Stimulated activated CD4-positive, alpha-beta T cell treated with anti-CD3 and anti-CD28 coated beads, Interleukin-12 subunit alpha, Interleukin-12 subunit beta, amount 100 ng/mL, for 4 hours (primary cell): ENCODE results near the gene POMT2.
"Not testable (repeated sequence)": the region's sequence is repeated elsewhere in the genome, so short reads cannot be mapped to it uniquely, and the experiment has no call there.

ENCODE experiments used
- DNase-seq: peaks from one replicate; pipeline ENCODE4 v3.0.0-alpha.2; 2020

POMT2 gene

DNA sequence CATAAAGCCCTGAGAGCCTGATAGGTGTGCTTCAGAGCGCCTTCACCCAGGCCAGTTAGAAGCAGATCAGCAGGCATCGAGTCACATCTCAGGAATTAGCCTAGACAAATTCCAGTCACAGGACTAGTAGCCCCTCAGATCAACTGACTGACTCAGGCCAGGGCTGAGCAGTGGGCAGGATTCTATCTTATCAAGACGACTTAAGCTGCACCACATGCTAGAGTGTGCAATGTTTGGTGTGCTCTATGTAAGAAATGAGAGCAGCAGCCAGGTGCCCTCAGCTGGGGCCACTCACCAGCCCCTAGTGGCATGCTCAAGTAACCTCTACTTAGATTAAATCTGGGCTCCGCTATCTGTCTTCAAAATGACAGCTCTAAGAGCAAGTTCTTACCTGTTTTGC is 30.0 kb downstream of the POMT2 start:
- DNase-seq = no peak

DNA sequence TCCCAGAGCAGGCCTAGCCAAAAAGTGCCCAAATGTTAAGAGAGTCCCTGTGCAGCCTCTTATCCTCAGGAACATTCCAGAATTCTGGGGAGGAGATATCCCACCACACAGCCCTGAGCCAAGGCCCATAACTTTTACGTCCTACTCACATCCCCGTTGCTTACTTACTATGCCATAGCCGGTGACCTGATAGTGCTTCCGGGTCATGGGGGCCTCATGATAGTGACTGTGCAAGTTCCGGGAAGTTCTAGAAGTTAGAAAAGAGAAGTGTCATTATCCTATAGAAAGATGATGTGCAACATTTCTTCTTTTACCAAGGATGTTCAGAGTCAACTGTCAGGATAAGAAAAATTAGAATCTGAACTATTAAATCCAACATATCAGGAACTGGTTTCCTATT is 34.1 kb downstream of the POMT2 start:
- no peak for DNase-seq

DNA sequence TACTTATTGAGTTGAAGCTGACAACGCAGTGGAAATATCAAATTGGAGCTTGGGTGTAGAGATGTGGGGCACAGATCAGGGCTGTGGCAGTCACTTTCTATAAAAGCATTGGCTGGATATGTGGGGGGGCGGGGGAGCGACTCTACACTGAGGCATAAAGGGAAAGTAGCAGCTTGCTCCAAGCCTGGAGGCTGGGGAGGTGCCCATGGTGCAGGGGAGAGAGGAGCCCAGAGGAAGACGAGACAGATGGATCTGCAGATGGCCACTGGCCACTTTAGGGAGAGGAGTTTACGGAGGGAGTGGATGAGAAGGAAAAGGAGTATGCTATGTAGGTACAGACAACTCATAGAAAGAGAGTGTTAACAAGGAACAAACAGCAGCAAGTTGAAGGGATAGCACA is 36.2 kb downstream of the POMT2 start:
- no peak for DNase-seq

DNA sequence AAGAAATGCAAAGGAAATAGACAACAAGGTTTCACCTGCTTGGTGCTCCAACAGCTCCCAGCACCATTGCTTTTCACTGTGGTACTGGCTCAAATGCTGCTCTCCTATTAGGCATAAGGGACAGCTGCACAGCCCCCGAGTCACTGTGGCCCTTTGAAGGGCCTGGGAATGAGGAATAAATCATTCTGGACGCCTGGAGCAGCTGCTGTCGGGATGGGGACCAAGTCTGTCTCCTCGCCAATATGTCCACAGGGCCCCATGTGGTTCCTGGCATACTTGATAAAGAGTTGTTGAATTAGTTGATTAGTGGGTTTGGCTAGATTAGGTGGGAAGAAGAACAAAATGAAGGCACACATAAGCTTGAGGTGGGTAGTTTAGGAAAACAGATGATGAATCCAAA is 36.6 kb downstream of the POMT2 start:
- no peak for DNase-seq

DNA sequence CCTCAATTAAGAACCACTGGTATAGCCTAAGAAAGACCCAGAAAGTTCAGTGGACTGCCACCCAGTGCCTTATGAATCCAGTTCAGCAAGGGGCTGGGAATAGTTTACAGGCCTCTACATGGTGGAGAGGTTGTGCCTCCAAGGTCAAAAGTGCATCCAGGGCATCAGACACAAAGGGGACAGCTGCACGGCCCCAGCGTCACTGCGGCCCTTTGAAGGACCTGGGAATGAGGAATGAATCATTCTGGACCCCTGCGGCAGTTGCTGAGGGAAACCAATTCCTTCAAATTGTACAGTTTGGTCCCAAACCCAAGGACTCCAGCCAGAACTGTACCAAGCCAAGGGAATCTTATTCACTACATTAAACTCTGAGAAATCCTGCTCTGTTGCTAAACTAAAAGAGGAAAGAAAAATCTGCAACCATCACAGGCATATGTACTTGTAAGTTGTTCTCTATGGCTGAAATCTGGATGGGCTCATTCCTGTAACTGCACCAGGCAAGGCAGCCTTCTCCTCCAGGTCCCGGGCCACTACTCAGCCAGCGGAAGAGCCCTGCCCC is 38.8 kb downstream of the POMT2 start:
- no peak for DNase-seq

DNA sequence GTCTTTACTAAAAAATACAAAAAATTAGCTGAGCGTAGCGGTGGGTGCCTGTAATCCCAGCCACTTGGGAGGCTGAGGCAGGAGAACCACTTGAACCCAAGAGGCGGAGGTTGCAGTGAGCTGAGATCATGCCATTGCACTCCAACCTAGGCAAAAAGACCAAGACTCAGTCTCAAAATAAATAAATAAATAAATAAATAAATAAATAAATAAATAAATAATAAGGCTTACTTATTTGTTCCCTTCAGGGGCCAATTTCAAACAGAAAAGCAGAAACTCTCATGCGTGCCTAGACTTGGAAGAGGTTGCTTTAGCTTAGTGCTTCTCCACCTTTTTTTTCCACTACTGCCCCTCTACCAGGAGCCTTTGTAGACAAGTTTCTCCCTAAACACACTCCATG is 39.8 kb downstream of the POMT2 start:
- not testable (repeated sequence) for DNase-seq

DNA sequence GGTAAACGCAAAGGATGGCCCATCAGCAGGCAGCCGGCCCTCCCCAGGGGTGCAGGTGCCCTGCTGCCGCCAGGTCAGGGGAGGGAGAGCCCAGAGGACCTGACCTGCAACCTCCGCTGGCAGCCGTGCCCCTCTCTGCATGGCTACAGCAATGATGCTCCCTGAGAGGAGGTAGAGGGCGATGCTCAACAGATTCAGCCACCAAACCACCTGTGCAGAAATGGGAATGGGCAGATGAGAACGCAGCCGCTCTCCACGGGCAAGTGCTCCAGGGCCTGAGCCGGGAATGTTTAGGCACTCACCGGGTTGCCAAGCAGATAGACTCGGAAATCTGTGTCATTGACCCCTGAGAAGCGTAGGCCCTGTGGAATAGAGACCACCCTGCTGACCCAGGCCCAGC is 41.0 kb downstream of the POMT2 start:
- DNase-seq = no peak

DNA sequence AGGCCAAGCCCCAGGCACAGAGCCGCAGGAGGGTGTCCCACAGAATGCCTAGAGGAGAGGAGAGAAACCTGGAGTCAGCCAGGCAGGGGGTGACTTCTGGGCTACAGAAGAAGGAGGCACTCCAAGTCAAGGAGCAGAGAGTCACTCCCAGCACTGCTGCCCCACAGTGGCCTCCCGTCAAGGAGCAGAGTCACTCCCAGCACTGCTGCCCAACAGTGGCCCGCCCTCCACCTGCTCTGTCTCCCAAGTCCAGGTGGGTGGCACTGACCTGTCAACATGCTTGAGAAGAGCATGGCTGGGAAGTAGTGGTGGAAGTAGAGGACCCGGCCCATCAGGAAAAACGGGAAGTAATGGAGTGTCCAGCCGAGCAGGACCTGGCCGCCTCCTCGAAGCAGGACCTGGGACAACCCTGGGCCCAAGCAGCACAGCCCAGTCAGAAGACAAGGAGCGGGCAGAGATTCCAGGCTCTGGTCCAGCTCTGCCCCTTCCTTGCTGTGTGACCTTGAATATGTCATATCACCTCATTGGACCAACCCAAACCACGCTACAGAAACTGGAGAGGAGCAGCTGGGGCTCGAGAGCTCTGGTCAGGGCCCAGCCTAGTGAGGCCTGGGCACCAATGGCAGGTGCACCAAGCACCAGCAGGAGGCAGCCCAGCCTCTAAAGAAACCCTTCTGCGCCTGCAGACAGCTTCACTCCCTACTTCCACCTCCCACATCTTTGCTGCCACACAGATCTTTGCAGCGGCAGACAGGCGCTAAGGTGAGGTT is 42.0 kb downstream of the POMT2 start:
- DNase-seq = no peak

DNA sequence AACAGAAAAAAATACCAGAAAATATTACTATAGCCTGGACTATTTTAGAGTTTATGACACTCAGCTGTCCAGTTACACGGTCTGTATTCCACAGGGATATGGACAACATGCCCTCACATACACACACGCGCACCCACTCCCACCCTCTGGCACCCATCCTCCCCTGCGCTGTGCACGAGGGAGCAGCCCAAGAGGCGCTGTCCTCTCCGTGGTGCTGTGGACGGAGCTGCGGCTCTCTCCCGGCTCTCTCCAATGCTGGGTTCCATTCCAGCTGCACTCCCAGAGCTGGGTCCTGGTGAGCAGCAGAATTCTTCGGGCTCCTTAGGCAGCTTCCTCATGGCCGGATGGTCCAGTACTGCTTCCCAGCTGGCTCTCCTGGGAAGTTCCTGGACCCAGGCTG is 43.7 kb downstream of the POMT2 start:
- DNase-seq = no peak

DNA sequence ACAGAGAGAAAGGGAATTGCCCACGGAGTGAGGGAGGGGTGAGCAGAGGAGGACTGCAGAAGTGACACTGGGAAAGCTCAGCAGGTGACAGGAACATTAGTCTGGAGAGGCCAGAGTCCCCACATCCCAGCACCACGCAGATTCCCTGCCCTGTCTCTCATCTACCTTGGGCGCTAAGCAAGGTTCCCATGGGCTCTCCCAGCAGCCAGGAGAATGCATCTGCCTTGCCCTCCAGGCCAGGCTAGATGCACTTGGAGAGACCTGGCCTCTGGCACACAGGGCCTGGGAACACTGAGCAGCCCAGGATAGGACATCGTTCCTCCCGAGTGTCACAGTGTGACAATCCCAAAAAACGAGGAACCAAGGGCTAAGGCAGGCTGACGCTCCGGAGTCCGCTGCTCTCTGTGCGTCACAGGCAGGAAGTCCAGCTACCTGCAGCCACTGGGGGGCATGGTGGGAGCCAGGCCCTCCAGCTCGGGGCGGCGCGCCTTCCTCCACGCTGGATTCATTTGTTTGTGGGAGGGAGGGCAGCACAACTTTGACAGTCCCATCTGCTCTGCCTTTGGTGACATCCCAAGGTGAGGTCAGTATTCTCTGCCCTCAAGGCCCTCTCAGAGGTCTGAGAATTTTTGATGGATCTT is 44.3 kb downstream of the POMT2 start:
- no peak for DNase-seq

DNA sequence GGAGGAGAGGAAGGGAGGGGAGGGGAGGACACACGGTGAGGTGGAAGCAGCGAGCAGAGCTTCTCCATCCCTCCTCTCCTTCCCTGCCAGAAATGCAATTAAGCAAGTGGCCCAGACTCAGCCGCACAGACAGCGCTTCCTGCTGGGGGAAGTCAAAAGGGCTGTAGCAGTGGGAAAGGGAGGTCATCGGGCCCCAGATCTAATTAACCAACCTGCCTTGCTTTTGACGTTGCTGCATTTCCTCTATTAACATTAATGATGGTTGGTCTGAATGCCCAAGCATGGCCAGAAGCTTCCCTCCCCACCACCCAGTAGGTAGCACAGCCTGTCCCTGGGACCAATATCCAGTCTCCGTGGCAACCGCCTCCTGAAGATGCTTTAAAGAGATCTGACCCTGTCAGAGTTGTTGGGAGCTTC is 45.1 kb downstream of the POMT2 start:
- no peak for DNase-seq

DNA sequence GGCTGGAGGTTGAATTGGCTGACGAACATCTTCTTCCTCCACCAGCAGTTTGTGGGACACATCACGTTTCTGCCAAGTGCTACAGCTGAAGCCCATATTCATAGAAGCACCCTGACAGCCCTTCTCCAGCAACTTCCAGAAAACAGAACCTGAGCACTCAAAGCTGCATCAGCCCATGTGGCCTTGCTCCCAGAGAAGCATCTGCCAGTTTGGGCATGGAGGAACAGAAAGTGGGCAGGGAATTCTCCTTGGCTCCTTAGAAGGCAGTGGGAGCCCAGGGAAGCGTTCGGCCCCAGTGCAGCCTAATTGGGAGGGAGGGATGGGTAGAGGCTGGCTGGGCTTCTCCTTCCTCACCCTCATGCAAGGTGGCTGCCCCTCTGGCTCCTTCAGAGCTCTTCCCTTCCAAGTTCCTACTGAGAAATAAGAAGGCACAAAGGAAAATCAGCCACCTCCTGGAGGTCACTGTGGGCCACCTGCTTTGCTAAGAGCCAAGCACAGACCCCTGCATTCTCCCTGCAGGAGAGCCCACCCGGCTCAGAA is 45.6 kb downstream of the POMT2 start:
- DNase-seq = no peak

DNA sequence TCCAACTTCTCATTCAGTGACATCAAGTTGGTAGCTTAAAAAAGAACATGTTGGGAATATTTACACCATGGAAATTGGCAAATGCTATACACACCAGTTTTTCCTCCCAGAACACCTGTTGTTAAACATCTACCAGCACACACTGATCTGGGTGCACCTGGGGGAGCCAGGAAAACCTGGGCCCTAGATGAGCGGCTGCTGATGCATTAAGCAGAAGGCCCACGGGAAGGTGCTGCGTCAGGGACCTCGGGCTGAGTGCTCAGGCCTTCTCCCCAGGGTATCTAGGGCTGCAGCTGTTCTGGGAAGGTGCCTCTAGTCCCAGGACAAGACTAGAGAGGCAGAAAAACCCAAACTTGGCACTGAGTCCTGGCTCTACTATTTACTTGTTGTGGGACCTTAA is 46.9 kb downstream of the POMT2 start:
- DNase-seq = no peak

DNA sequence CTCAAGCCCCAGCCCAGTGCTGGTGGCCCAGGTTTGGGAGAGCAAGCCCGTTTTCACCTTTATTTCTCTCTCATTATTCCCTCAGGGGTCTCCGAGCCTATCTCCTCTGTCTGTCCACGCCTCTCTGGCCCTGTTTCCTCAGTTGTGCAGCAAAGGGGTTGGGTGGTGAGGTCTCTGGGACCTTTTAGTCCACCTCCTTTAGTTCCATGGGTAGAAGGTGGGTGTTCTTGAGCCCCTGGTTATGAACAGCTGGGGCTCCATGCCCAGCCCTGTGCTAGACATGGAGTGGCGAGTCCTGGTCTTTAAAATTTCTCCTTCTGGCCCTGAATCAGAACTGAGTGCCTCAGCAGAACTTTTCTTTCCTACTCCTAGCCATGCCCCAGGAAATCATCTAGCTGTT is 48.4 kb downstream of the POMT2 start:
- no peak for DNase-seq

DNA sequence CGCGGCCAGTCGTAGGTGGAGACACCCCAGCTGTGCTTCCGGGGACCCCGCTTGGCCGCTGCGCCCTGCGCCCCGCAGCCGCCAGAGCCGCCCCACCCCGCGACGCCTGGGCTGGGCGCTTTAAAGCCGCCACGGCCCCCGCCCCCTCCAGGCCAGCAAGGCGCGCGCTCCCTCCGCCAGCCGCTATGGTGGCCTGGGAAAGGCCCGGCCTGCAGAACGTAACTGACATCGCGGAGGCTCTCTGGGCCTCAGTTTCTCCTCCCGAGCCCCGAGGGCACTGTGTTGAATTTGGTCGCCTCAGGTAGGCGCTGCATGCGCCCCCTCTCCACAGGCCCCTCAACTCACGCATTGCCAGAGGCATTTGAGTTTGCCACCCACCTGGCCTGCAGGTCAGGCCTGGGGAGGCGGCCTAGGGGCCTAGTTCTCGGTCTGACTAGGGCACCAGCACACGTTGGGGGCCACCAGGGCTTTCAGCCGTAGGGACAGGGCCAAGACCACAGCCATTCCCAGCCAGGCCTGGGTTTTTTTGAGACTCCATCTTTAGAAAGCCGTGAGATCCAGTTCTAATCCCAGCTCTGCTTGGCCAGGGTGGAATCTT is 49.5 kb downstream of the POMT2 start, which contains the start of gene NGB:
Gene NGB (minus strand): TSS at position 94 of the 598 bp plus-strand sequence. CDS start 269 bp downstream, outside the sequence.
- no peak for DNase-seq

DNA sequence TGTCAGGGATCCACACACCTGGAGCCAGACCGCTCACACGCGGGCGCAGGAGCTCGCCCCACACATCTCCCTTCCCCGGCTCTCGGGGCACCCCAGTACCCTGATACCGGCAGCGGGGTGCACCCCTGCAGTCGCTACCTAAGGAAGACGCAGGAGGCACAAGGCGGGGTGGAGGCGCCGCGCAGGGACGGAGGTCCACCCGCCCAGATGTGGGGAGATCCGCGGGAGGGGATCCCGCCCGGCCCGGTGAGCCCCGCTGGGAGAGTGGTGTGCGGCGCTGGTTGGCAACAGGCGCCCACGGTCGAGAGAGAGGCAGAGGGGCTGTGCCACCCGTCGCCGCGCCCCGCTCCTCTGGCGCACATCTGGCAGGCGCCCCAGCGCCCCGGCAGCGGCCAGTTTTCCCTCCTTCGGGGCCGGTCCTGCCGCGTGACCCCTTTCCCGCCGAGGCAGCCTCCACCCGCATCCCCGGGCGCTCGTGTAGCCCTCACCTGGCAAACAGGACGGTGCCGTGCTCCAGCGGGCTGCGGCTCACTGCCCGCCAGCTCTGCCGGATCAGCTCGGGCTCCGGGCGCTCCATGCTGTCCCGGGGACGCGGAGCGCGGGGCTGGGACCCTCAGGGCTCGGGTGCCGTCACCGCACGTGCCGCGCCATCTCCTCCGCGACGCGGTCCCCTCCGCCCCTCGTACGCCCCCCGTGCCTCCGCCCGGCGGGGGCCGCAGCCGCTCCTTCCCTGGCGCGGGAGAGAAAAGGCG is 50.1 kb downstream of the POMT2 start:
- DNase-seq = no peak

DNA sequence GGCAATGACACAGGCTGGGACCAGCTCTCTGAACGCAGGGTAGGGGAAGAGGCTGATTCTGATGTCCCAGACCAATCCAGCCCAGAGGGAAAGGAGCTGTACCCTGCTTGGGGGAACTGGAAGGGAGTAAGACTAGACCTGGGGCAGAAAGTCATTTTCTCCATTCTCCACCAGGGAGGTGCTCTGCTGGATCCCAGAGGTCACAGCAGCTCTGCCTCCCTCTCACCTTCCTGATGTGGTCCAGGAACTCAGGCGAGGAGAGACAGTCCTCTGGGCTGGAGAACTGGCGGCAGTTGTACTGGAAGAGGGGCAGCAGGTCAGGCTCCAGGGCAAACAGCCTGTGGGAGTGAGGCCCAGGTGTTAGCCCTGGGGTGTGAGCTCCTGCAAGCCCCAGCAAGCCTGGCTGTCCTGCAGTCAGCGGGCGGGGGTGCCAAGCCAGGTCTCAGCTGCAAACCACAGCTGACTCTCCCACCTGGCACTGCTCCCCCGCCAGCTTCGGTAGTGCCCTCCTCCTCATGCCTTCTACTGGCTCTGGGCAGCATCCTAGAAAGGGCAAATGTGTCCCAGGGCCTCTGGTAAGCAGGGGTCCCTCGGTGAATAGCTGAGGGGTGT is 51.6 kb downstream of the POMT2 start:
- DNase-seq = no peak

DNA sequence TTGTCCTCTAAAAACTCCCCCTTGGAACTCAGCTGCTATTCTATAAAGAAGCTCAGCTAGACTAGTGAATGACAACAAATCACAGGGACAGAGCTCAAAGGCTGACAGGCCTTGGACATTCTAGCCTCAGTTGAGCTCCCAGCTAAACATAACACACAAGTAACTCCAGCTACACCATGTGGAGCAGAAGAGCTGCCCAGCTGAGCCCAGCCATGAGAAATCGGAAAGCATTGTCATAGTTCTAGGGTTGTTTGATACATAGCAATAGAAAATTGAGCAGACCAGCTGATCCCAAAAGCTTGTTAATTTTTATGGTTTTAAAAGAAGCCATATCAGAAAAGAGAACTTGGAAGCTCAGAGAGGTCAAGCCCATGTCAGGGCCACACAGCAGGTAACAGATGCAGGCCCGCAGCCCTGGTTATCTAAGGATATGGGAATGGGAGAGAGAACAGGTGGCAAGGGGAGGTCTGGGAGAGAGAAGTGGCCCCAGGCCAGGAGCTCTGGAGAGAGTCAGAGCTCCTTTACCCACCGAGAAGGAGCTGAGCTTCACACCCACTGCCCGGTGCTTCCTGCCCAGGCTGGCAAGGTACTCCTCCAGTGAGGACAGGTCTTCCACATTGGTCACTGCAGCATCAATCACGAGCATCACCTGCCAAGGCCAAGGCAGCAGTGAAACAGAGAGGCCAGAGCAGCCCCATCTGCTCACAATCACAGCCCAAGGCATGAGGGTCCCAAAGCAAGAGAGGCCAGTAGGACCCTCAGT is 52.6 kb downstream of the POMT2 start:
- no peak for DNase-seq

DNA sequence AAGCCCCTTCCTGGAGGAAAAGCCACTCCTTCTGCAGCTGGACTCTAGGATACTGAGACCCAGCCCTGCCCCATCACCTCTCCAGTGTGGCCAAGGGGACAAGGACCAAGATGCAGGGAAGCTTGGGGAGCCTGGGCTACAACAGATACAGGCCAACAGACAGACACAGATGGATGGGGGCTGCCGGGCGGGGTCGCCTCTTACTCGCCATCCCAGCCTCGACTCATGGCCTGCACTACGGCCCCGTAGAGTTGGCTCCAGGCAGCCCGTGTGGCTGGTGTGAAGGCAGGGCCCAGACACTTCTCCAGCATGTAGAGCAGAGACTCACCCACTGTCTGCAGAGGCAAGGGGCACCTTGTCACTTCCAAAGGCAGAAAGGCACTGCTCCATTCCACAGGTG is 54.3 kb downstream of the POMT2 start:
- no peak for DNase-seq

DNA sequence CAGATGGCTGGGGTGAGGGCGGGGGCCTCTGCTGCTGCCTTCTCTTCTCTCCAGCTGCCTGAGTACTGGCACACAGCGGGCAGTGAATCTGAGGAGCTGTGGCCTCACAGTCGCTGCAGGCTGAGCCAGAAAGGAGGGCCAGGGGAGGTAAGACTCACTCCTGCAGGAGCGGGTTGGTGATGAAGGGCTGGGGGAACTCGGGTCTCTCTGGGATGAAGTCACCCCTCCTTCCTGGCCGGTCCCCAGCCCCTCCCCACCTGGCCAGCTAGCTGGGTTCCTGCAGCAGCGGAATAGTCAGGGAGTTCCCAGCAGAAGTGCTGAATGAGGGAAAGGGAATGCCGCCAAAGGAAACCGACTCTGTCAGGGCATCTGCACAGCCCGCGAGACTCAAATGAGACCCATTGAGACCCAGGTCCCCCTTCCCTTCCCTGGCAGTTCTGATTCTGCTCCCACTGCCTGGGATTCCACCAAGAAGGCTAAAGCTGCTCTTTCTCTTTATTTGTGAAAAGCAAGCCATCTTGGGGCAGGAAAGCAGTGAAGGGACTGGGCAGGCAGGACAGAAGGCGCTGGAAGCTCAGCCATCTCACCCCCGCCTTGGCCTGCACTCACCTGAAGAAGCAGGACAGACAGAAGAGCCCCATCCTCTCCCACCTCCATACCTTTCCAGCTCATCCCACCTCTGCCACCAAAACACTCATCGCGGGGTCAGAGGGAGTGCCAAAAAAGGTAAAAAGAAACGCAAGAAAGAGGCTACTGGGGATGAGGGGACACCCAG is 54.9 kb downstream of the POMT2 start:
- DNase-seq = no peak

DNA sequence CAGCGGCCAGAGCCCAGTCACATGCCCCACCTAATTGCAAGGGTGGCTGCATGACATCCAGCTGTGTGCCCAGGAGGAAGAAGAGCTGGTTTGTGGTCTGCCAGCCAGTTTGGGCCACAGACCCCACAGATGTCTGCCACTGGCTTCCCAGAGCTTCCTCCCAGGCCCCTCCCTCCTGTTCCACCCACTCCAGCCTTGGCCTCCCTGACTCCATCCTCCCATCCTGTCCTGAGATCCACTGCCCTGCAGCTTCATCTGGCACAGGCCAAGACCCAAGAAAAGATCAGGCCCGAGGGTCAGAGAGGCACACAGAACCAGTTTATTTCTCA is 55.5 kb downstream of the POMT2 start:
- DNase-seq = no peak
